HG02763 (cell line): Measurements from ENCODE around the gene KRI1.

Experiments used
- ATAC-seq: cut with Tn5 transposase; IDR thresholded peaks from one replicate; pipeline ENCODE4 v1.9.1; 2021; ENCODE audit warnings: mild to moderate bottlenecking, moderate library complexity; ENCODE audit not compliant: unreplicated experiment

KRI1 gene

DNA sequence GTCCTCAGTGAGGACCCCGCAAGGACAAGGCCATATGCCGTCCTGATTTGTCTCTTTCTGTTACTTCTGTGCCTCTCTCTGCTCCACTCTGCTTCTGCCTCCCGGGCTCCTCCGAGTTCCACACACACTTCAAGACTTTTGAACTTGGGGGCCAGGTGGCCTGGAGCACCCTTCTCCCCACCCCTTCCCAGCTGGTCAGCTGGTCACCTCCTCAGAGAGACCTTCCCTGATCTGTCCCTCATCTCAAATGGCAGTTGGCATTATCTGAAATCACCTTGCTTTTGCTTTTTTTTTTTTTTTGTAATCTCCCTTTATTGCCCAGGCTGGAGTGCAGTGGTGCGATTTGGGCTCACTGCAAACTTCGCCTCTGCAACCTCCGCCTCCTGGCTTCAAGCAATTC lies 46.4 kb downstream of the KRI1 start:
- ATAC-seq: no peak

DNA sequence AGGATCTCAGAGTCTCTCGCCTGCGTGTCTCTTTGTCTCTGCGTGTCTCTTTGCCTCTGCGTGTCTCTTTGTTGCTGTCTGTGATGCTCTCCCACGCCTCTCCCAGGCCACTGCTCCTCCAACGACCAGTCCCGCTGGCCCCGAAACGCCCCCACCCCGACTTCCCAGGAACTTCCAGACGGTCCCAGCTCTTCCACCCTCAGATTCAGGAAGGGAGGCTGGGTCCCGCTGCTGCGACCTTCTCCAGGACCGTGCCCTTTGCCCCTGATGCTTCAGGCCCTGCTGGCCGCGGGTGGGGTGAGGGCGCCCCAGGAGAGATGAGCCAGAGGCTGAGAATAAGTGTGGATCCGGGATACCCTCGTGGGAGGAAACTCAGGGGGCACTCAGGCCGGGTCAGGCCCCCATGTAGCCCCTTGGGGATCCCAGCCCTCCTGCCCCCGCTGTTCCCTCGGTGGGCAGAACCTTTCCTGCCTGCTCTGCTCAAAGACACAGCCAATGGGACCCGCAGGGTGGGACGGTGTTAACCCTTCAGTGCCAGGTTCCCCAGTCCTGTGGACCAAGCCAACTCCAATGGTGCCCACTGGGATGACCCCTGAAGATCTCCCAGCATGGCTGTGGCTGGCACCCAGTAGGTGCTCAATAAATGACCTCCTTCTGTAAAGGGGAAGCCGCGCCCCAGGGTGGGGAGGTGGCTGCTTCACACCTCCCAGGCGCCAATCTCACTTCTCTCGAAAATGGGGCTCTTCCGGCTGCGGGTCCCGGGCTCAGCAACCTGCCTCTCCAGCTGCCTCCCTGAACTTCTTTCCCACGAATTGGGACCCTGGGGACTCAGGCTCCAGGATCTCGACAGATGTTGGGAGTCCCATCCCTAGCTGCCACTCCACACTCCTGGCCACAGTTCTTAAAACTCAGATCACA lies 47.1 kb downstream of the KRI1 start:
- no peak for ATAC-seq

DNA sequence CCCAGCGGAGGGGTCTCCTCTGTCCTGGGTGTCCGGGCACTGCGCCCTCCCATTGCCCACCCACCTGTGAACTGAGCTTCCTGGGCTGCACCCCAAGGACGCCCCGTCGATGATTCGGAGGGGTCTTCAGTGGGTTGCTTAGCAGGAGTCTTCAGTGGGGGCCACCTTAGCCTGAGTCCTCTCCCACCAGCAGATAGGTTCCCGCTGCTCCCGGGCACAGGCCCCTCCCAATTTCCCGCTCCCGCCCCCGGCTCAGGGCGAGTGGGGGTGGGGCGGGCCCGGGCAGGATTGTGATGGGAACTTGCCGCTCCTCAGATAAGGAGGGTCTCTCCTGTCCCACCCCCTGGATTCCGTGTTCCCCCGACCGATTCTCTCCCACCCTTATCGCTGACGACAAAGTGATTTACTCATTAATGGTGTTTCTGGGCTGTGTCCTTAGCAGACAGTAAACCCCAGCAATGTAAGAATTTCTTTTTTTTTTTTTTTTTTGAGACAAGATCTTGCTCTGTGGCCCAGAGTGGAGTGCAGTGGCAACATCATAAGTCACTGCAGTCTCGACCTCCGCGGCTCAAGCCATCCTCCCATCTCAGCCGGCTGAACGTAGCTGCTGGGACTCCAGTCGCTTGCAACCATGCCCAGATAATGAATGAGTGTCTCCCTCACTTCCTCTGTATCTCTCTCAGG lies 47.9 kb downstream of the KRI1 start:
- no peak for ATAC-seq

DNA sequence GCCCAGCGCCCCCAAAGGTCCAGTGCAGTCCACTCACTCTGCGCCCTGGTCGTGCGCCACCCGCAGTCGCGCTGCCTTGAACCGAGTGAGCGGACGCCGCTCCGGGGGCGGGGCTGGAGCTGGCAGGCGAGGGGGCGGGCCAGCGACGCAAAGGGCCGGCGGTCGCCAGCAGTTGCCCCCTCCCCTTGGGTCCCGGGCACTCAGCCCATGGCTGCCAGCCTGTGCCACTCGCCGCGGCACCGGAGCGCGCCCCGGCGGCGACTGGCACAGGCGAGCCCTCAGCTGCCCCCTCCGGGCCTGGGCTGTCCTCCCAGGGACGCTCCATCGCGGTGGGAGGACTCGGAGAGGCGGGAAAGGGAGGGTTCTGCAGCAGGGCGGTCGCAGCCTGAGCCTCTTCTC lies 48.5 kb downstream of the KRI1 start, which contains the start of gene S1PR5:
Gene S1PR5, minus strand, starts transcription at position 87 of the 399 bp plus-strand sequence. CDS start 2,436 bp downstream, outside the sequence.
- no peak for ATAC-seq

DNA sequence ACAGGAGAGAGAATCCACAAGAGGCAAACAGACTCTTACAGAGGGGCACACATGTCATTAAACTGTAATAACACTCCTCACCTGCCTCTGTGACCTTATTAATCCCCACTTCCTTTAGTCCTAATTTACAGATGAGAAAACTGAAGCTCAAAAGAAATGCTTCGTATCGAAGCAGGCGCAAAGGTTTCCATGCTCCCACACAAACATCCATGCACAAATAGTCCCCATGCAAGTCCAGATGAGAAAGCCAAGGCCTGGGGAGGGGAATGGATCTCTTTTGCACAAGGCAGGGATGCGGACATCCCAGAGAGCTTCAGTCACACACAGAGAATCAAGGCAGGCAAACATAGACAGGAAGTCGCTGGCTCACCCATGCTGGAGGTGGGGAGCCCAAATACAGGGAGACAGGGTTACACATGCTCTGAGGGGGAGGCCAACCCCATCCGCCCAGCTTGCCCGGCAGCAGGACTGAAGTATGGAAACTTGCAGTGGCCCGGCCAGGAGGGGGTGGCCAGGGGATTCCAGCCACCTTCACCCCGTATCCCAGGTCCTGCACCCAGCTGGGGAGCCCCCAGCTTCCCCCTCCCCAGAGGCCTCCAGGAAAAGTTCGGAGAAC lies 49.0 kb downstream of the KRI1 start:
- no peak for ATAC-seq

DNA sequence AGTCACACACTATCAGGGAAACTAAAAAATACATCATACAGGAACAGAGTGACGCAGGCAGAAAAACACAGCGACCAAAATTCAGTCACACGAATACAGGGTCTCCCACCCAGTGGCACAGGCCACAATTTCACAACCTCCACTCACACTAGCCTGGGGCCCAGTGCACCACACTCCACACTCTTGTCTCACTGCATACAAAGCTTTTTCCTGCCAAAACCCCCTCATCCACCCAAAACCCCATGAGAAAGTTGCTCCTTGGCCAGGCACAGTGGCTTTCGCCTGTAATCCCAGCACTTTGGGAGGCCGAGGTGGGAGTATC lies 49.8 kb downstream of the KRI1 start:
- ATAC-seq: no peak

DNA sequence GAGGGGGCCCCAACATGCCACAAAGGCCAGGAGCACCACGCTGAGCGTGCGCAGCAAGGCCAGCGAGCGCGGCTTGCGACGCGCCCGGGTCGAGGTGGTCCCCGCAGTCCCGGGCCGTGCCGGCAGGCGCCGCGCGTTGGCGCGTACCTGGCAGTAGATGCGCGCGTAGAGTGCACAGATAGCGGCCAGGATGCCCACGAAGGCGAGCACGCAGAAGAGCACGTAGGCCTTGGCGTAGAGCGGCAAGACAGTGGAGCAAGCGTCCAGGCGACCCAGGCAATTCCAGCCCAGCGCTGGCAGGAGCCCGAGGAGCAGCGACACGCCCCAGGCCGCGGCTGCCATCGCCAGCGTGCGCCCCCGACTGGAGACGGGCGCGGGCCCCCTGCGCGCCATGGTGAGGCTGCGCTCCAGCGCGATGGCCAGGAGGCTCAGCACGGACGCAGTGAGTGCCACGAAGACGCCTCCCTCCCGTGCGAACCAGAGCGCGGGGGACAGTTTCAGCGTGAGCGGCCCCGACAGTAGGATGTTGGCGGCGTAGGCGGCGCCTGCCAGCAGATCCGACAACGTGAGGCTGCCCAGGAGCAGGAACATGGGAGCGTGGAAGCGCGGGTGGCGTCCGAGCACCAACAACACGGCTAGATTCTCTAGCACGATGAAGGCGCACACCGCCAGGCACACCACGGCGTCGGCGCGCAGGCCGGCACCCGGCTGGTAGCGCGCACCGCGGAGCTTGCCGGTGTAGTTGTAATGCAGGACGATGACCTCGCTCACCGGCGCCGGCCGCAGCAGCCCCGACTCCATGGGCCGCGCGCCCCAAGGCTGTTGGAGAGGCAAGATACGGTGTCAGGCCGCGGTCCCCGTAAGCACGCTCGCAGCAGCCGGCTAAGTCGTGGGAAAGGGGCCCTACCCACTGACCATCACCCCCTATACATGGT lies 51.3 kb downstream of the KRI1 start:
- no peak for ATAC-seq

DNA sequence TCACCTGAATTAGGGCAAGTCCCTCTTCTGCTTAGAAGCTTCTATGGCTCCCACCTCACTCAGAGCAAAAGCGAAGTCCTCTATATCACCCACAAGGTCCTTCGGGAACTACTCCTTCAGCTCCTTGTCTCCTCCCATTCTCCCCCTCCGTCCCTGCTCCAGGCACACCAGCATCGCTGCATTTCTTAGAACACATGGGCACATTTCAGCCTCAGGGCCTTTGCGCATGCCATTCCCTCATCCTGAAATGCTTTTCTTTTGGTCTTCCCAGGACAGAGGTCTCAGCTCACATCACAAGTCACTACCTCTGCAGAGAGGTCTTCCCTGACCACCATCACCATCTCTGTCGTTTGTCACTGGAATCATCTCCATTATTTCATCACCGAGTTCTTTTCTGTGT lies 52.6 kb downstream of the KRI1 start:
- ATAC-seq: no peak

DNA sequence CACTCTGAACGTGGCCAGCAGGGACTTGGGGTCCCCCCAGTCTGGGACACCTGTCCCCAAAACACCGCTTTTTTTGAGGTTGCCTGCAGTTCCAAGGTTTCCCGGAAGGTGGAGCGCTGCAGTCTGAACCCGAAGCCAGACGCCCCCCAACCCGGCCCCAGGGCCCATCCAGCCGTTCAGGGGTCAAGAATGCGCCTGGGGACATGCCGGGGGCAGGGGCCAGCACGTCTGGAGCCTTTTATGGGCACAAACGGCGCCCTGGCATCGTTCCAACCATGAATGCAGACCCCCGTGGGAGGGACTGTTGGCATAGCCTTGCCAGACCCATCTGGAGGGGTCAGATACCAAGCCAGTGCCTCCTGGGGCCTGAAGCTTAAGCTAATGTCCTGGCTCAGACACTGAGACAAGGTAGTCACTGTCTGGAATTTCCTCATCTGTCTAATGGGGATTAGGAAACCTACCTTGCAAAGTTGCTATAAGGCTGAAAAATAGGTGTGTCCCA lies 55.5 kb downstream of the KRI1 start:
- no peak for ATAC-seq

DNA sequence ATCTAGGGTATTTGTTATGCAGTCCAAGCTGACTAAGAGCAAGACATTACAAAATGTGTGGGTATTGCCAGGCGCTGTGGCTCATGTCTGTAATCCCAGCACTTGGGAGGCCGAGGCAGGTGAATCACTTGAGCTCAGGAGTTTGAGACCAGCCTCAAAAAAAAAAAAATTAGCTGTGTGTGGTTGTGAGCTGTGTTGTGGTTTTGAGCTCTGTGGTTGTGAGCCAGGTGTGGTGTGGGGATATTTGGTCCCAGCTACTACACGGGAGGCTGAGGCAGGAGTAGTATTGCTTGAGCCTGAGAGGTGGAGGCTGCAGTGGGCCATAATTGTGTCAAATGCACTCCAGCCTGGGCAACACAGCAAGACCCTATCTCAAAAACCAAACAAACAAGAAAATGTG lies 57.1 kb downstream of the KRI1 start:
- ATAC-seq: no peak

DNA sequence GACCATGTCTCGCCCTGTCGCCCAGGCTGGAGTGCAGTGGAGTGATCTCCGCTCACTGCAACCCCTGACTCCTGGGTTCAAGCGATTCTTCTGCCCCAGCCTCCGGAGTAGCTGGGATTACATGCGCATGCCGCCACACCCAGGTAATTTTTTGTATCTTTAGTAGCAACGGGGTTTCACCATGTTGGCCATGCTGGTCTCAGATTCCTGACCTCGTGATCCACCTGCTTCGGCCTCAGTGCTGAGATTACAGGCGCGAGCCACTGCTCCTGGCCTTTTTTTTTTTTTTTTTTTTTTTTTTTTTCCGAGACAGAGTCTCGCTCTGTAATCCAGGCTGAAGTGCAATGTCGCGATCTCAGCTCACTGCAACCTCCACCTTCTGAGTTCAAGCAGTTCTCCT lies 57.8 kb downstream of the KRI1 start:
- ATAC-seq: no peak

DNA sequence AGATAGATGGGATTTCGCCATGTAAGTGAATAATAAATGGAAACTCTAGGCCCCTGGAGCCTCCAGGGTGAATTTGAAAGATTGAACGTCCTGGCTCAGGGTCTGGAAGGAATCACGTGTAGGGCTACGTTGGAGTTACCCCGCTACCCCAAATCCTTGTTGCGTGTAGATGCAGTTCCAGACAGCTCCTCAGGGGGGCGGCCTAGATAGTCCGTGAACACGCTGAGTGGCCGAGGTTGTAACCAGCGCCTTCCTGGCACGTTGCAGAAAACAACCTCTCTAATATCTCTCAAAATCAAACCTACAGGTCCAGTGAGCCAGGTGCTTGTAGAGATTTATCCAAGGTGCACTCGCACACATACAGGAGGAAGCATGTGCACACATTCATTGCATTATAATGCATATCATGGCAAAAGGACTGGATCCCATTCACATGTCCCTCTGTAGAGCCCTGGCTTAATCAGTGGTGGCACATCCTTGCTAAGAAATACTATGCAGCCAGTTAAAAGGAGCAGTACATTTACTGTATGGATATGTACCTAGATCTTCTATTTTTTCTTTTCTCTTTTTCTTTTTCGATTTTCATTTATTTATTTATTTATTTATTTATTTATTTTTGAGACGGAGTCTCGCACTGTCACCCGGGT lies 60.1 kb downstream of the KRI1 start:
- ATAC-seq: no peak
